Measurements from ENCODE around the gene CD300LG.
"Not testable (repeated sequence)": the region's sequence is repeated elsewhere in the genome, so short reads cannot be mapped to it uniquely, and the experiment has no call there.

CD300LG gene

DNA sequence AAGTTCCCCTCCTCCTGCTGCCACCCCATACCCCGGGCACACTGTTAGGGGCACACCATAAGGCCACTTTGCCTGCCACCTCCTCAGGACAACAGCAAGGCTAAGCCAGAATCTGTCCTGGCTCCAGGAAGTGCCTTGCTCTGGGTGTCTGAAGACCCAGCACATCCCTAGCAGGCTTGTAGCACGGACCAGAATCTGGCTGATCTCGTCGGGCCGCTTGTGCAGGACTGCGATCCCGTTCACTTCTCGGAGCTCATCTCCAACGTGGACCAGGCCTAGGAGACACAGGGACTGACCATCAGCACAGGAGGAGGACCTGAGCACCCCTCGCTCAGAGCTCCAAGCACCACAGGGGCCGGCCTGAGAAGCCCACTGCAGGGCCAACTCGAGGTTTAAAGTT, 21.4 kb upstream of the CD300LG start:
- DNase-seq (ENCODE audit: low read depth), result no peak

GRCh38 chr17:43826206-43826605, 20.8 kb upstream of the CD300LG start:
- no peak for DNase-seq (ENCODE audit: low read depth)

DNA sequence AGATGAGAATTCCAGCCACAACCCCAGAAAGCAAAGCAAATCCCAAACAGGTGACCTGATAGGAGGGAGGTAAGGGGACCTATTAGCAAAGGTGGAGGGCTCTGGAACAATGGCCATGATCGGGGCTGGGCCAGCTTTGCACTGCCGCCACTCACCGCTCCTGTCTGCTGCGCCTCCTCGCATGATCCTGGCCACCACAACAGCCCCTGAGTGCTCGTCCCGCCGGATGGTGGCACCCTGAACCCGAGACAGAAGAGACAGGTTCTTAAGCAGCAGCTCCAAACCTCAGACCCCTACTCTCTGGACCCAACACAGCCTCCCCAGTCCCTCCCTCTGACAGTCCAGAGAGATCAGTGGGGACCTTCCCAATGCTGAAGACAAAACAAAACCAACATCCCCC, 19.4 kb upstream of the CD300LG start:
- no peak for DNase-seq (ENCODE audit: low read depth)

- DNase-seq (ENCODE audit: low read depth), result no peak
Measured at GRCh38 chr17:43829738-43830137, 17.2 kb upstream of the CD300LG start.

GRCh38 chr17:43830510-43831140, 16.4 kb upstream of the CD300LG start:
- DNase-seq (ENCODE audit: low read depth), result no peak

DNA sequence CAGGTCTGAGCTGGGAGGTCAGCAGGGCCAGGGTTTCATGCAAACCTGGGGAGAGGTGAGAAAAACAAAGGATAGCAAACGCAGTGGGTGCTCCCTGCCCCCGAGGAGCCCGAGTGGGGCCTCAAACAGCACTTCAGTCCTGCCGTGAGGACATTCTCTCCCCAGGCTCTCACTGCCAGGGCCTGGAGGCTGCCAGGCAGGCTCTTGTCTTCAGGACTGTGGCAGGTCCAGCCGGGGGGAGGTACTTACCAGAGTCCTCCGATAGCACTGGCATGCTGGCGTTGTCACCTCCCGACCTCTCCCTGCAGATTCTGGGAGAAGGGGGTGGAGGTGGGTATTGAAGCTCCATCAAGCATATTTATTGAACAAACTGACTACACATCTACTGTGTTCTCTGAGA, 15.3 kb upstream of the CD300LG start:
- no peak for DNase-seq (ENCODE audit: low read depth)

GRCh38 chr17:43832168-43832975, 14.6 kb upstream of the CD300LG start:
- DNase-seq (ENCODE audit: low read depth), result peak; percentile 93

GRCh38 chr17:43832976-43833829, 13.8 kb upstream of the CD300LG start, which contains the start of gene MPP3:
MPP3 (minus strand) TSS chr17:43833146; CDS start chr17:43831906, 1,240 bp downstream.
- DNase-seq (ENCODE audit: low read depth), result peak; percentile 86

DNA sequence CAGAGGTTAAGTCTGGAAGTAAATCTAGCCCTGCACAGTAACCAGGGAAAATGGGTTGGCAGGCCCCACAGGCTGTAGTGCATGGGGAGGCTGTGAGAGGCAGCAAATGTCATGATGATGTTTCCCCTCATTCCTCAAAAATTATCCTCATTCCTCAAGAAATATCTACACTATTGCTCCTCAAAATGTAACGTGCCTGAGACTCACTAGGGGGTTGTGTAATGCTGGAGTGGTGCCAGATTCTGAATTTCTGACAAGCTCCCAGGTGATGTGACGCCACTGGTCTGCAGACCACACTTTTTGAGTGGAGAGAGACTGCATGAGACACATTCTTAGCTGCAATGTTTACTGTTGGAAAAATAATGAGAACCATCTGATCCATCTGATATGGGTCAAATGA, 12.9 kb upstream of the CD300LG start:
- no peak for DNase-seq (ENCODE audit: low read depth)

DNA sequence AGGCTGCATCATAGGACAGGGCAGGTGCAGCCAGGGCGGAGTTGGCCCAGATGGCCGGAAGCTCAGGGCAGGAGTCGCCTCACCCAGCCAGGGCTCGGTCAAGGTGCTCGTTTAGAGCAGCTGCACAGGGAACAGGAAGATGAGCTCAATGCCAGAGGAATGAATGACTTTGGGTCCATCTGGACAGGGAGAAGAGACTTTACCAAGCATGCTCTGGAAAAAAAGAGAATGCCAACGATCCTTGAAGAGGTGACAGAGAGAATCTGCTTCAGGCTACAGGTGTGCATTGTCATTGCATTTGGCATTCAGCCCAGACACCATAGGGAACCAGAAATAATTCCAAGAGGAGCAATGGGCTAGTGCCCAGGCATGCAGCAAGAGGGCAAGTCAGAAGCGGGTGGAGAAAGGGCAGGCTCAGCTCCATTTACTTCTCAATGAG, 7.3 kb upstream of the CD300LG start:
- DNase-seq (ENCODE audit: low read depth), result no peak

DNA sequence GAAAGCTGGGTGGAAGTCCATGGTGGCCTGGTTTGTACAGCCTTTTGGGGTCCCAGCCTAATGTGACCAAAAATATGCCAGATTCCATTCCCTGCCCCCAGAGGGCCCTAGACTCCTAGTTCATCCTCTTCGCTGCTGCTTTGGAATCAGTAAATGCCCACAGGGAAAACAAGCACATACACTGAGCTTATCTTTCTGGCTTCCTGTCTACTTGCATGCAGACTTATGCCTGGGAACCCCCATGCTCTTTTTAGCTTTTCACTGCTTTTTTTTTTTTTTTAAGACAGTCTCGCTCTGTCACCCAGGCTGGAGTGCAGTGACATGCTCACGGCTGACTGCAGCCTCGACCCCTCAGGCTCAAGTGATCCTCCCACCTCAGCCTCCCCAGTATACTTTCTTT, 6.2 kb upstream of the CD300LG start:
- peak; percentile 61 for DNase-seq (ENCODE audit: low read depth)

DNA sequence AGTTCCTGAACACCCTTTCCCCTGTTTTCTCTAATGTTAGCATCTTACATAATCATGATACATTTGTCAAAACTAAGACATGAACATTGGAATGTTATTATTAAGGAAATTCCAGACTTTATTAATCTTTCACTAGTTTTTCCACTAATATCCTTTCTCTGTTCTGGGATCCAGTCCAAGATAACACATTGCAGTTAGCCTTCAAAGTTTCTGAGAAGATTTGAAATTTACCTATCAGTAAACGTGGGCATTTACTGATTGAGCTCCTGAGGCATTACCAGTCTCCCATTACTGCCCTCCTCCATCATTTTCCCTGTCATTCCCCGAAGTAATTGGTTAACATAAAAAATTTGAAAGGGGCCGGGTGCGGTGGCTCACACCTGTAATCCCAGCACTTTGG, 5.7 kb upstream of the CD300LG start:
- no peak for DNase-seq (ENCODE audit: low read depth)

GRCh38 chr17:43842091-43842974, 4.6 kb upstream of the CD300LG start:
- DNase-seq (ENCODE audit: low read depth), result not testable (repeated sequence)

- no peak for DNase-seq (ENCODE audit: low read depth)
Measured at GRCh38 chr17:43842975-43843325, 4.0 kb upstream of the CD300LG start.

GRCh38 chr17:43844241-43844640, 2.7 kb upstream of the CD300LG start:
- DNase-seq (ENCODE audit: low read depth), result no peak

DNA sequence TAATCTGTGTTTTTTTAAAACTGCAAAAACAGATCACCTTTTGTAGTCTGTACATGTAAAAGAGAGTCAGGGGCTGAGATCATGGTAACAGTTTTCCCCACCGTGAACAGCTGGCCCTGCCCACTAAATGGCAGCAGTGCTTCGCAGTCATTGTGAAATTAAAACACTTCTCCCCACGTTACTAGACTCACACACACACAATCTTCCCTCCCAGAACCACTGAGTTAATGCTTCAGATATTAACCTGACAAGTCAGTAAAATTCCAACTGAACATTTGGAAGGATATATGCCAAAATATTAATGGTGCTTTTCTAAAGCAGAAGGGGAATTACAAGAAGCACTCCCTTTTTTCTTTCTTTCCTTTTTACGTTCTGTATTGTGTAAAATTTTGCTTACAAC, 1.2 kb upstream of the CD300LG start:
- DNase-seq (ENCODE audit: low read depth), result no peak

GRCh38 chr17:43846221-43846712, 709 bp upstream of the CD300LG start:
- DNase-seq (ENCODE audit: low read depth), result peak; percentile 85

GRCh38 chr17:43848601-43849000, 1.6 kb downstream of the CD300LG start:
- no peak for DNase-seq (ENCODE audit: low read depth)

- no peak for DNase-seq (ENCODE audit: low read depth)
Measured at GRCh38 chr17:43849116-43849515, 2.1 kb downstream of the CD300LG start.

GRCh38 chr17:43852571-43852970, 5.6 kb downstream of the CD300LG start:
- DNase-seq (ENCODE audit: low read depth), result no peak

GRCh38 chr17:43853546-43853945, 6.6 kb downstream of the CD300LG start:
- no peak for DNase-seq (ENCODE audit: low read depth)

Data from ELR (cell line).